Upper lobe of left lung (tissue), 4 donors: Measurements from ENCODE around the gene RASAL2.

ENCODE experiments used
- POLR2A ChIP-seq, 4 donors: fragments of 450-650 bp; IDR thresholded peaks; one replicate each; pipeline ENCODE4 v1.5.1; 2016 to 2017; ENCODE audit warnings: antibody characterized with exemption in 4 of 4, mild to moderate bottlenecking in 2 of 4
- POLR2AphosphoS5 ChIP-seq, 2 donors: sonication (generic); formaldehyde crosslinking; IDR thresholded peaks; one replicate each; pipeline ENCODE4 v1.5.1; 2017; ENCODE audit warnings: antibody characterized with exemption in 2 of 2
- TF ChIP-seq, protein P1 (sequence below), 6 experiments: fragments of 450-650 bp in 4 of 6; fragments of 200-600 bp in 2 of 6; sonication (generic) in 2 of 6; IDR thresholded peaks; one replicate each; pipeline ENCODE4 v1.5.1; 2016 to 2019; ENCODE audit warnings: antibody characterized with exemption in 6 of 6

DNA sequence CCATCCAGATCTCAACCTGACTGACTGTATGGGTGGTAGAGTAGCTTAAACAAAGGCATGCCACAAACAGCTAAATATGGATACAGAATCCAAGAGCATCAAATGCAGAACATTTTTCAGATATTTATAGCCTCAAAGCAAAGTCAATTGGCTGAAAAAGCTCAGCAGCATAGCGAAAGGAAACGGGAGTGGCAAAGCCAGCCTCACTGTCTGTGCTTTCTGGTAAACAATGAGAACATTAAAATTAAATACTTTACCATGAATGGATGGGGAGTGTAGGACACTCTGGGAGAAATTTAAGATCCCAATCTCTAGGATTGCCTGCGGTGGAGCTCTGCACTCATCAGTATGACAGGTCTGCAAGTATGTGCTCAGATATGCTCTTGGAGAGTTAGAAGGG, 4.4 kb downstream of the RASAL2 start:
- TF ChIP-seq POLR2AphosphoS5 (IDR thresholded peaks at IDR 0.05) (no peak), POLR2A (IDR thresholded peaks at IDR 0.05) (no peak)
- TF ChIP-seq, protein P1, sequence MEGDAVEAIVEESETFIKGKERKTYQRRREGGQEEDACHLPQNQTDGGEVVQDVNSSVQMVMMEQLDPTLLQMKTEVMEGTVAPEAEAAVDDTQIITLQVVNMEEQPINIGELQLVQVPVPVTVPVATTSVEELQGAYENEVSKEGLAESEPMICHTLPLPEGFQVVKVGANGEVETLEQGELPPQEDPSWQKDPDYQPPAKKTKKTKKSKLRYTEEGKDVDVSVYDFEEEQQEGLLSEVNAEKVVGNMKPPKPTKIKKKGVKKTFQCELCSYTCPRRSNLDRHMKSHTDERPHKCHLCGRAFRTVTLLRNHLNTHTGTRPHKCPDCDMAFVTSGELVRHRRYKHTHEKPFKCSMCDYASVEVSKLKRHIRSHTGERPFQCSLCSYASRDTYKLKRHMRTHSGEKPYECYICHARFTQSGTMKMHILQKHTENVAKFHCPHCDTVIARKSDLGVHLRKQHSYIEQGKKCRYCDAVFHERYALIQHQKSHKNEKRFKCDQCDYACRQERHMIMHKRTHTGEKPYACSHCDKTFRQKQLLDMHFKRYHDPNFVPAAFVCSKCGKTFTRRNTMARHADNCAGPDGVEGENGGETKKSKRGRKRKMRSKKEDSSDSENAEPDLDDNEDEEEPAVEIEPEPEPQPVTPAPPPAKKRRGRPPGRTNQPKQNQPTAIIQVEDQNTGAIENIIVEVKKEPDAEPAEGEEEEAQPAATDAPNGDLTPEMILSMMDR (IDR thresholded peaks at IDR 0.05) = no peak
